RKO (cell line): ENCODE measurements around the gene JPH3.

Experiments
- DNase-seq: peaks from one replicate; pipeline ENCODE4 v3.0.0-alpha.2; 2016; ENCODE audit warnings: low spot score

Gene JPH3

GRCh38 chr16:87681981-87682570, 79.8 kb downstream of the JPH3 start:
- peak; percentile 18 for DNase-seq

GRCh38 chr16:87682852-87683399, 80.6 kb downstream of the JPH3 start:
- DNase-seq, result no peak

- DNase-seq, result no peak
Measured at GRCh38 chr16:87684106-87684677, 81.9 kb downstream of the JPH3 start.

- DNase-seq, result no peak
Measured at GRCh38 chr16:87684711-87685404, 82.5 kb downstream of the JPH3 start.

- no peak for DNase-seq
Measured at GRCh38 chr16:87685405-87685755, 83.1 kb downstream of the JPH3 start.

GRCh38 chr16:87685766-87686165, 83.5 kb downstream of the JPH3 start:
- no peak for DNase-seq

- no peak for DNase-seq
Measured at GRCh38 chr16:87686697-87687096, 84.4 kb downstream of the JPH3 start.

GRCh38 chr16:87687126-87687910, 85.0 kb downstream of the JPH3 start:
- no peak for DNase-seq

- no peak for DNase-seq
Measured at GRCh38 chr16:87687998-87688529, 85.8 kb downstream of the JPH3 start.

- DNase-seq, result no peak
Measured at GRCh38 chr16:87688876-87689815, 86.8 kb downstream of the JPH3 start.

GRCh38 chr16:87689956-87690465, 87.7 kb downstream of the JPH3 start:
- no peak for DNase-seq

GRCh38 chr16:87690911-87691685, 88.8 kb downstream of the JPH3 start:
- no peak for DNase-seq

GRCh38 chr16:87691686-87692079, 89.4 kb downstream of the JPH3 start:
- no peak for DNase-seq

- DNase-seq, result no peak
Measured at GRCh38 chr16:87692176-87692575, 89.9 kb downstream of the JPH3 start.

- no peak for DNase-seq
Measured at GRCh38 chr16:87692756-87693155, 90.4 kb downstream of the JPH3 start.

- no peak for DNase-seq
Measured at GRCh38 chr16:87693827-87694226, 91.5 kb downstream of the JPH3 start.

- DNase-seq, result no peak
Measured at GRCh38 chr16:87694441-87695125, 92.3 kb downstream of the JPH3 start.

GRCh38 chr16:87695534-87695933, 93.2 kb downstream of the JPH3 start:
- DNase-seq, result no peak

GRCh38 chr16:87696726-87697125, 94.4 kb downstream of the JPH3 start:
- DNase-seq, result no peak

- no peak for DNase-seq
Measured at GRCh38 chr16:87697256-87697655, 94.9 kb downstream of the JPH3 start.
